ENCODE measurements around the gene SDK1. TPM values are rescaled to one million over a fixed set of nuclear protein-coding genes. Genes with fewer than 3 reads are reported as not detected.

Gene SDK1
- total and polyA plus RNA-seq, 2 donors (not counting 3 experiments of a cell fraction or from before 2014, with no cell fraction given) = 1.6 to 3.9 TPM

- Histone ChIP-seq H3K27me3 (ENCODE audit: control insufficient read depth in 2 of 2, insufficient read depth in 2 of 2, low read length in 2 of 2) (no peaks in the 10 kb centered on the region), H3K4me1 (ENCODE audit: control insufficient read depth, extremely low read depth, insufficient read depth, low read length) (no peaks in the 10 kb centered on the region), H3K27ac (ENCODE audit: insufficient read depth, low read depth, low read length) (no peak overlapping the region), H4K20me1 (replicated peaks; ENCODE audit: control insufficient read depth, extremely low read depth, insufficient read depth, low read length) (no peaks in the 10 kb centered on the region), H3K9me3 (replicated peaks; ENCODE audit: control insufficient read depth, insufficient read depth, low read length) (no peaks in the 10 kb centered on the region), H3K9me1 (replicated peaks; ENCODE audit: control insufficient read depth, extremely low read depth, insufficient read depth, low read length) (no peaks in the 10 kb centered on the region), H3K79me2 (ENCODE audit: control insufficient read depth, insufficient read depth, low read length) (no peaks in the 10 kb centered on the region), H3K4me2 (ENCODE audit: insufficient read depth, low read length) (no peak overlapping the region), H3K9ac (replicated peaks; ENCODE audit: extremely low read depth, insufficient read depth, low read length) (no peak overlapping the region), H3K4me3 (replicated peaks in 1 of 3; ENCODE audit: insufficient read depth in 1 of 3, low read depth in 1 of 3, low read length in 3 of 3) (no peak overlapping the region), H3K36me3 (ENCODE audit: control insufficient read depth in 2 of 2, extremely low read depth in 1 of 2, insufficient read depth in 2 of 2, low read length in 2 of 2) (no peaks in the 10 kb centered on the region), H2AFZ (ENCODE audit: low read depth, low read length) (no peak overlapping the region)
- TF ChIP-seq POLR2AphosphoS5 (IDR thresholded peaks at IDR 0.05; ENCODE audit: insufficient read depth, low read depth, low read length) (no peak), JUN (IDR thresholded peaks at IDR 0.05; ENCODE audit: borderline replicate concordance, insufficient read depth, insufficient read length, low read depth) (no peak), FOS (IDR thresholded peaks at IDR 0.05; ENCODE audit: borderline replicate concordance, insufficient read depth, low read length) (no peak)
- TF ChIP-seq, protein P1, sequence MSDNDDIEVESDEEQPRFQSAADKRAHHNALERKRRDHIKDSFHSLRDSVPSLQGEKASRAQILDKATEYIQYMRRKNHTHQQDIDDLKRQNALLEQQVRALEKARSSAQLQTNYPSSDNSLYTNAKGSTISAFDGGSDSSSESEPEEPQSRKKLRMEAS (IDR thresholded peaks at IDR 0.05; ENCODE audit: insufficient read depth, insufficient read length) = no peak
- no peak for DNase-seq (ENCODE audit: low read depth, low spot score)
- no peak for FAIRE-seq
- CTCF ChIA-PET = no interaction called here
- dilution Hi-C loops (cut with MboI; ENCODE audit: extremely low pct_ligation_motif_present, low sequenced_read_pairs) (no loop called here), intact Hi-C loops (cut with micrococcal nuclease) (no loop called here)
- BruUV-seq (replicated peaks) = no TSS peak
- POLR2A ChIA-PET = no interaction called here
Observed at GRCh38 chr7:3712841-3713240, 411.8 kb downstream of the SDK1 start.

DNA sequence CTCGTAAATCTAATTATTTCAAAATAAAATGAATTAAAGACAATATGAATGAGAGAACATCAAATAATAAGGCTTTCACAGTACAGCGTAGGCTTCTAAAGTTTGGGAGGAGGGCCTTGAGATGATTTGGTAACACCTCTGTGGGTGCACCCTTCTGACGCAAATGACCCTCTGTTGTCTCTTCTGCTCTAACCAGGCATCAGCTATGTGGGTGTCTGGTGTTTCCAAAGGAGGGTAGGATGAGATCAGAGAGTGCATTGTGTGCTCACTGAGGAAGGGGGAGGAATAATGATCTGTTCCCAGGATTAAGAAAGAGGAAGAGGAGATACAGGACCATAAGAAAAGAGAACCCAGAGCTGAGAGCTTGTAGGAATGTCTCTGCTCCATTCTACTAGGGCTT is 420.4 kb downstream of the SDK1 start:
- POLR2A ChIA-PET = no interaction called here
- Histone ChIP-seq H3K9ac (replicated peaks; ENCODE audit: extremely low read depth, insufficient read depth, low read length) (no peak overlapping the region), H3K4me3 (replicated peaks in 1 of 3; ENCODE audit: insufficient read depth in 1 of 3, low read depth in 1 of 3, low read length in 3 of 3) (no peak overlapping the region), H2AFZ (ENCODE audit: low read depth, low read length) (no peak overlapping the region), H3K4me1 (ENCODE audit: control insufficient read depth, extremely low read depth, insufficient read depth, low read length) (no peaks in the 10 kb centered on the region), H3K27ac (ENCODE audit: insufficient read depth, low read depth, low read length) (no peak overlapping the region), H3K9me1 (replicated peaks; ENCODE audit: control insufficient read depth, extremely low read depth, insufficient read depth, low read length) (no peaks in the 10 kb centered on the region), H4K20me1 (replicated peaks; ENCODE audit: control insufficient read depth, extremely low read depth, insufficient read depth, low read length) (no peaks in the 10 kb centered on the region), H3K36me3 (ENCODE audit: control insufficient read depth in 2 of 2, extremely low read depth in 1 of 2, insufficient read depth in 2 of 2, low read length in 2 of 2) (no peaks in the 10 kb centered on the region), H3K27me3 (ENCODE audit: control insufficient read depth in 2 of 2, insufficient read depth in 2 of 2, low read length in 2 of 2) (no peaks in the 10 kb centered on the region), H3K79me2 (ENCODE audit: control insufficient read depth, insufficient read depth, low read length) (no peaks in the 10 kb centered on the region), H3K4me2 (ENCODE audit: insufficient read depth, low read length) (no peak overlapping the region), H3K9me3 (replicated peaks; ENCODE audit: control insufficient read depth, insufficient read depth, low read length) (no peaks in the 10 kb centered on the region)
- CTCF ChIA-PET = interaction anchor here (1.2 kb wide), 1 partner anchor 13 kb away, joined by 3 read pairs; no protein-coding TSS in a partner anchor
- DNase-seq (ENCODE audit: low read depth, low spot score) = no peak
- dilution Hi-C loops (cut with MboI; ENCODE audit: extremely low pct_ligation_motif_present, low sequenced_read_pairs) (no loop called here), intact Hi-C loops (cut with micrococcal nuclease) (no loop called here)
- no peak for TF ChIP-seq GATA2 (IDR thresholded peaks at IDR 0.05; ENCODE audit: insufficient read depth, insufficient read length, low read depth, low read length)
- no peak for FAIRE-seq
- BruUV-seq (replicated peaks) = no TSS peak

All from endothelial cell of umbilical vein (primary cell).